A673 (cell line): ENCODE results near the gene IL36B. TPM values are rescaled to one million over a fixed set of nuclear protein-coding genes. Genes with fewer than 3 reads are reported as not detected.

ENCODE experiments used
- BruUV-seq: library from RNA; stranded (reverse); fragments of 400-500 nt; replicated peaks from 2 replicates; lab custom pipeline; 2021; lab: Mats Ljungman, UMichigan
- CTCF ChIA-PET: fragments of 300-600 bp; sonication (Branson Sonifier 250); formaldehyde crosslinking; loops from one replicate; lab custom pipeline; 2022; ENCODE audit warnings: antibody characterized with exemption; lab: Charles Lee
- POLR2A ChIA-PET: fragments of 300-600 bp; sonication (Branson Sonifier 250); formaldehyde crosslinking; loops from one replicate; lab custom pipeline; 2022; ENCODE audit warnings: antibody characterized with exemption; ENCODE audit not compliant: low non-redundant PET; lab: Charles Lee
- DNase-seq: peaks from one replicate; pipeline ENCODE4 v3.0.0-alpha.2; 2015; ENCODE audit warnings: low spot score
- H3K27ac ChIP-seq: fragments of 200-600 bp; sonication (generic); 2 replicates; pipeline ENCODE4 v1.5.1; 2016; ENCODE audit warnings: mixed run types, low read depth, mild to moderate bottlenecking, mixed read lengths, antibody characterized with exemption, low read length; ENCODE audit not compliant: poor library complexity, severe bottlenecking
- H3K27me3 ChIP-seq: fragments of 200-600 bp; sonication (generic); replicated peaks from 2 replicates; pipeline ENCODE4 v1.6.1; 2017; ENCODE audit warnings: mixed run types, low read depth, mild to moderate bottlenecking, mixed read lengths, antibody characterized with exemption, low read length; ENCODE audit not compliant: insufficient read depth, poor library complexity
- H3K36me3 ChIP-seq: fragments of 200-600 bp; sonication (generic); 2 replicates; pipeline ENCODE4 v1.6.1; 2016; ENCODE audit warnings: mixed run types, mild to moderate bottlenecking, mixed read lengths, antibody characterized with exemption, low read length; ENCODE audit not compliant: insufficient read depth, poor library complexity, severe bottlenecking
- H3K4me1 ChIP-seq: fragments of 200-600 bp; sonication (generic); 2 replicates; pipeline ENCODE4 v1.6.1; 2017; ENCODE audit warnings: mixed run types, mild to moderate bottlenecking, mixed read lengths, antibody characterized with exemption, low read length; ENCODE audit not compliant: insufficient read depth, poor library complexity, severe bottlenecking
- H3K4me3 ChIP-seq: fragments of 200-600 bp; sonication (generic); 2 replicates; pipeline ENCODE4 v1.5.1; 2016; ENCODE audit warnings: low read depth, mixed run types, mild to moderate bottlenecking, mixed read lengths, low read length; ENCODE audit not compliant: poor library complexity, severe bottlenecking
- H3K9me3 ChIP-seq: fragments of 200-600 bp; sonication (generic); 2 replicates; pipeline ENCODE4 v1.6.1; 2016; ENCODE audit warnings: mixed run types, low read depth, mild to moderate bottlenecking, mixed read lengths, antibody characterized with exemption, low read length; ENCODE audit not compliant: poor library complexity, severe bottlenecking
- CTCF ChIP-seq: fragments of 300-800, 200-600 bp; sonication (generic); conservative IDR thresholded peaks from 2 replicates; pipeline ENCODE4 v1.5.1; 2017; ENCODE audit warnings: low read depth, mild to moderate bottlenecking, antibody characterized with exemption, low read length, moderate library complexity, mixed read lengths
- EZH2 ChIP-seq: fragments of 200-600 bp; sonication (generic); IDR thresholded peaks from 2 replicates; pipeline ENCODE4 v1.6.1; 2017; ENCODE audit warnings: borderline replicate concordance, low read depth, mild to moderate bottlenecking, mixed read lengths, antibody characterized with exemption, low read length; ENCODE audit not compliant: poor library complexity, severe bottlenecking
- intact Hi-C: fragments of 100-400 bp; cut with micrococcal nuclease; formaldehyde crosslinking; loops from one replicate; pipeline ENCODE4 v1.10.0; 2022; ENCODE audit not compliant: unreplicated experiment
- total RNA-seq: library from RNA; stranded (reverse); gene quantifications from 2 replicates; pipeline ENCODE4 v1.2.3, GENCODE V29; 2021

IL36B gene
- total RNA-seq, 1 experiment from 2014 or later: not detected

DNA sequence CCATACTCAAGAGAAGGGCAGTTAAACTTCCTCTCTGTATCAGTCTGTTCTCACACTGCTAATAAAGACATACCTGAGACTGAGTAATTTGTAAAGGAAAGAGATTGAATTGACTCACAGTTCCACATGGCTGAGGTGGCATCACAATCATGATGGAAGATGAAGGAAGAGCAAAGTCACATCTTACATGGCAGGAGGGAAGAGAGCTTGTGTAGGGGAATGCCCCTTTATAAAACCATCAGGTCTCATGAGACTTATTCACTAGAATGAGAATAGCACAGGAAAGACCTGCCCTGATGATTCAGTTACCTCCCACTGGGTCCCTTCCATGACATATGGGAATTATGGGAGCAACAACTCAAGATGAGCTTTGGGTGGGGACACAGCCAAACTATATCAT is 1.4 kb upstream of the IL36B start:
- DNase-seq: no peak
- POLR2A ChIA-PET: no interaction called here
- Histone ChIP-seq H3K27ac (no peak overlapping the region), H3K36me3 (no peaks in the 10 kb centered on the region), H3K27me3 (no peaks in the 10 kb centered on the region), H3K9me3 (no peaks in the 10 kb centered on the region), H3K4me1 (no peaks in the 10 kb centered on the region), H3K4me3 (no peak overlapping the region)
- no TSS peak for BruUV-seq
- no peak for TF ChIP-seq EZH2
- no peak for TF ChIP-seq CTCF
- intact Hi-C loops: no loop called here
- CTCF ChIA-PET: no interaction called here

GRCh38 chr2:113053666-113054065 is 999 bp upstream of the IL36B start:
- BruUV-seq: no TSS peak
- Histone ChIP-seq H3K4me1 (no peaks in the 10 kb centered on the region), H3K9me3 (no peaks in the 10 kb centered on the region), H3K4me3 (no peak overlapping the region), H3K27me3 (no peaks in the 10 kb centered on the region), H3K36me3 (no peaks in the 10 kb centered on the region), H3K27ac (no peak overlapping the region)
- ChIA-PET POLR2A (no interaction called here), CTCF (no interaction called here)
- intact Hi-C loops: no loop called here
- TF ChIP-seq CTCF (no peak), EZH2 (no peak)
- DNase-seq: no peak

DNA sequence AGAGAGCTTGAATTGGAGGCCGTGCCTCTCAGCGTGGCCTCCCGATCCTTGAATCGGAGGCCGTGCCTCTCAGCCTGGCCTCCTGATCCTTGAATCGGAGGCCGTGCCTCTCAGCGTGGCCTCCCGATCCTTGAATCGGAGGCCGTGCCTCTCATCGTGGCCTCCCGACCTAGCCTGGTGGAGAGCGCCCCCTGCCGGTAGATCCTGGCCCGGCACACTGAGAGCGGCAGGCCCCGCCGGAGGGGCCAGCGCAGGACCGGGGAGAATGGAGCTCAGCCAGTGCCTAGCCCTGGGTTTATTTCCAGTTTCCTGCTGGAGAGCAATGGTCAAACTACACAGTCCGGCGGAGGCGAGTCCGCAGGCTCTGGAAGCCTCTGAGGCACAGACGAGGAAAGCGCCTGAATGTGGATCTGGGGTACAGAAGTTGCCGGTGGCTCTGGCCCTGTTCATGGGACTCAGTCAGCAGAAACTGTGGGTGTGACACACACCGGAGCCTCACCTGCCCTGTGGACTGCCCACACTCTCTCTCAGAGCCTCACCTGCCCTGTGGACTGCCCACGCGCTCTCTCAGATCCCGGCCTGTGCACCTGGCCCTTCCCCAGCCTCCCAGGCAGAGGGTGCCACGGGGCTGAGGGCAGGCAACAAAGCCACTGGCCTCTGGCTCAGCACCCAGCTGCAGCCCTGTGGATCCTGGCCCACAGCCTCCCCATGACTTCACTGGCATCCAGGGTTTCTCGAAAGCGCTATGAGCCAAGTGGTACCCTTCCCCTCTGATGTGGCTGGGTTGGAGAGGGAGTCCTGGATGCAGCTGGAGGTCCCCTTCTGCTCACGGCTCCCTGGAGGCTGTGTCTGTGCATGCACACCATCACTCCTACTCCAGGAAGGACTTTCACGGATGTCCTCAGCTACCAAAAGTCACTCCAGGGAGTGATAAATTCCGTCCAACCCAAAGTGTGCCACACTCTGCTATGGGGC is 1.5 kb downstream of the IL36B start:
- no TSS peak for BruUV-seq
- CTCF ChIA-PET: no interaction called here
- POLR2A ChIA-PET: no interaction called here
- Histone ChIP-seq H3K27ac (no peak overlapping the region), H3K27me3 (peaks cover 9% of the 10 kb centered on the region), H3K36me3 (no peaks in the 10 kb centered on the region), H3K4me3 (no peak overlapping the region), H3K9me3 (no peaks in the 10 kb centered on the region), H3K4me1 (no peaks in the 10 kb centered on the region)
- intact Hi-C loops: no loop called here
- TF ChIP-seq CTCF (no peak), EZH2 (no peak)
- no peak for DNase-seq
